Ureter (tissue), 1 donor: ENCODE results near the gene CCDC106. TPM values are rescaled to one million over a fixed set of nuclear protein-coding genes. Genes with fewer than 3 reads are reported as not detected.

Source experiments
- DNase-seq: peaks from one replicate; pipeline ENCODE4 v3.0.0-alpha.2; 2020; ENCODE audit warnings: low spot score
- total RNA-seq: library from RNA; stranded (reverse); gene quantifications from one replicate; pipeline ENCODE4 v1.2.4, GENCODE V29; 2023
- donor health status: DM: yes; HTN: yes; CAD: no.

CCDC106 gene
- total RNA-seq, 1 donor from 2014 or later, result 12.3 TPM

- no peak for DNase-seq
Observed at GRCh38 chr19:55696301-55697068, 48.5 kb downstream of the CCDC106 start.

- DNase-seq, result no peak
Observed at GRCh38 chr19:55697069-55697440, 49.0 kb downstream of the CCDC106 start.

DNA sequence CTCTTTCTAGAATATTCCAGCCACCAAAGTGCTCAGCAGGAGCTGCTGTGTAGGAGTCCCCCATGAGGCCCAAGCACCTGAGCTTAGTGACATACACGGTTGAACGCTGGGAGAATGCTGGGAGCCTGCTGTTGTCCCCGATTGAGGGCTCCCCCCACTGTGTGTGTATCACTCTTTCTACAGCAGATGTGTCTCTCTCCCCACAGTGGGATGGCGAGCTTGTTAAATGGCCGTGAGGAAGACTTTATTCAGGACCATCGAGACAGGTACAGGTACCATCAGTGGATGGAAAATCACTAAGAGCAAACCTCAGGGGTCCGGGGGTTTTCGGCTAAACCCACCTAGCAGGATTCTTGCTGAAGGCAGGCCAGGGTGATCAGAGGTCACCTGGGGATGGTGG, 49.7 kb downstream of the CCDC106 start:
- DNase-seq, result no peak

- DNase-seq, result no peak
Observed at GRCh38 chr19:55698256-55698655, 50.2 kb downstream of the CCDC106 start.

DNA sequence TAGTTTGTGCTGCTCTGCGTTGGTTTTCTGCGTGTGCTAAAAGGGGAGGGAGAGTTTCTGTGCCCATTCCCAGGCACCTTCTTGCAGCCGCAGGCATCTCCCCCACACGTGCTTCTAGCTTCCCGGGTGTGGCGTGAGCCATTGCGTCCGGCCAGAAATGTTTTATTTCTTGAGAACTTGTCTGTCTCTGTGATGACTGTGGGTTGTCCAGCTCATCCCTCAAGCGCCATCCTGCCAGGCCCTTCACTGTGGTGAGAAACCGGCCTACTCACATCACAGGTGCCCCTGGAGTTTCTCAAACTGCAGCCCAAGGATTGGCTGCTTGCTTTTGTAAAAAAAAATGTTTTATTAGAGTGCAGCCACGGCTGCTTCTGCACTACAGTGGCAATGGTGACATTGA, 51.2 kb downstream of the CCDC106 start:
- no peak for DNase-seq

DNA sequence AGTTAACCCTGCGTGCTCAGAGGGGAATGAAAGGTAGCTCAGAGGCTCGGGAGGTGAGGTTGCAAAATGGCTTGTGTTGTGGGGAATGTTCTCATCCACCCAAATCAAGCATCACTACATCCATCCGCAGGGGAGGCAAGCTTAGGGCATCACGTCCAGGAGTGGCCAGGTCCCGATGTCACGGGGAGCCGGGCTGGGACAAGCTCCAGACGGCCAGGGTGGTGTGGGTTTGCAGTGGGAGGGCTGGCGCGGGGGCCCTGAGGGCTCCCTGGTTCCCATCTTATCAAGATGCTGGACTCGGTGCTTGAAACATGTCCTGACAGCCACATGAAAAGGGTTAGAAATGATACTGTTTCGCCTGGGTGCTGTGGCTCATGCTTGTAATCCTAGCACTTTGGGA, 52.8 kb downstream of the CCDC106 start:
- DNase-seq, result no peak

DNA sequence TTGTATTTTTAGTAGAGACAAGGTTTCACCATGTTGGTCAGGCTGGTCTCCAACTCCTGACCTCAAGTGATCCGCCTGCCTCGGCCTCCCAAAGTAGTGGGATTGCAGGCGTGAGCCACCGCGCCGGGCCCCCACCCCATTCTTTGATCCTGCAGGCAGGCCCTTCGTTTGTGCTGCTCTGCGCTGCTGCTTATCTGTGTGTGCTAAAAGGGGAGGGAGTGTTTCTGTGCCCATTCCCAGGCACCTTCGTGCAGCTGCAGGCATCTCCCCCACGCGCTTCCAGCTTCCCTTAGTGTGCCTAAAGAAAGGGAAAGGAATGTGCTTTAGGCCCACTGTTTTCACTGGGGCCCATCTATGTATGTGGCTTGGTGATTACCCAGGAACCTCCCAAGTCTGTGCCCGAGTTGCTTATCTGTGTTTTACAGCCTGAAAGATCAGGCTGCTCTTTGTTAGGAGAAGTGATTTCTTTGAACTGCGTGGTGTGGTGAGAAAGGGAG, 54.2 kb downstream of the CCDC106 start:
- DNase-seq, result no peak

Other genes with a start within 250 kb of the CCDC106 start
- 31.9 TPM for gene UBE2S, start 240.4 kb upstream of the CCDC106 start, total RNA-seq
- gene SHISA7, start 204.9 kb upstream of the CCDC106 start, total RNA-seq, result not detected
- gene ISOC2, start 186.6 kb upstream of the CCDC106 start, total RNA-seq, result 48.4 TPM
- not detected for gene C19orf85, start 183.5 kb upstream of the CCDC106 start, total RNA-seq
- 7.4 TPM for gene ZNF628, start 171.6 kb upstream of the CCDC106 start, total RNA-seq
- gene NAT14, start 163.0 kb upstream of the CCDC106 start, total RNA-seq, result 14.2 TPM
- 15.2 TPM for gene SSC5D, start 159.8 kb upstream of the CCDC106 start, total RNA-seq
- not detected for gene SBK2, start 111.1 kb upstream of the CCDC106 start, total RNA-seq
- 0.39 TPM for gene SBK3, start 102.7 kb upstream of the CCDC106 start, total RNA-seq
- gene ZNF579, start 67.4 kb upstream of the CCDC106 start, total RNA-seq, result 14.0 TPM
- gene FIZ1, start 48.7 kb upstream of the CCDC106 start, total RNA-seq, result 18.4 TPM
- 13.0 TPM for gene ZNF524, start 47.9 kb upstream of the CCDC106 start, total RNA-seq
- gene ZNF865, start 42.6 kb upstream of the CCDC106 start, total RNA-seq, result 13.6 TPM
- 9.5 TPM for gene ZNF784, start 23.6 kb upstream of the CCDC106 start, total RNA-seq
- gene ZNF580, start 7.2 kb upstream of the CCDC106 start, total RNA-seq, result 56.5 TPM
- gene ZNF581, start 4.6 kb upstream of the CCDC106 start, total RNA-seq, result 22.7 TPM
- gene U2AF2, start 6.8 kb downstream of the CCDC106 start, total RNA-seq, result 195 TPM
- gene EPN1, start 27.0 kb downstream of the CCDC106 start, total RNA-seq, result 78.5 TPM
- gene NLRP9, start 90.2 kb downstream of the CCDC106 start, total RNA-seq, result not detected
- gene RFPL4A, start 110.9 kb downstream of the CCDC106 start, total RNA-seq, result not detected
- gene RFPL4AL1, start 120.9 kb downstream of the CCDC106 start, total RNA-seq, result not detected
- not detected for gene NLRP11, start 183.8 kb downstream of the CCDC106 start, total RNA-seq
- gene NLRP4, start 188.3 kb downstream of the CCDC106 start, total RNA-seq, result not detected